Activated CD4-positive, CD25-positive, alpha-beta regulatory T cell treated with anti-CD3 and anti-CD28 coated beads, Interleukin-2, amount 50 U/mL, for 16 hours (primary cell): ENCODE data around the gene ZNRF1.

ENCODE experiments used
- DNase-seq: peaks from one replicate; pipeline ENCODE4 v3.0.0-alpha.2; 2020; ENCODE audit warnings: low read depth, low spot score

The ZNRF1 gene

GRCh38 chr16:75058806-75059205 is 60.0 kb downstream of the ZNRF1 start:
- no peak for DNase-seq

- DNase-seq: no peak
Measured at GRCh38 chr16:75059411-75059810, 60.6 kb downstream of the ZNRF1 start.

GRCh38 chr16:75060723-75061122 is 61.9 kb downstream of the ZNRF1 start:
- no peak for DNase-seq

GRCh38 chr16:75061669-75062068 is 62.8 kb downstream of the ZNRF1 start:
- DNase-seq: no peak

GRCh38 chr16:75062135-75062975 is 63.5 kb downstream of the ZNRF1 start:
- DNase-seq: no peak

- no peak for DNase-seq
Measured at GRCh38 chr16:75062976-75063346, 64.1 kb downstream of the ZNRF1 start.

GRCh38 chr16:75063549-75064088 is 64.8 kb downstream of the ZNRF1 start:
- no peak for DNase-seq

- DNase-seq: no peak
Measured at GRCh38 chr16:75064403-75065148, 65.8 kb downstream of the ZNRF1 start.

GRCh38 chr16:75065149-75065505 is 66.3 kb downstream of the ZNRF1 start:
- no peak for DNase-seq

- no peak for DNase-seq
Measured at GRCh38 chr16:75065521-75066149, 66.8 kb downstream of the ZNRF1 start.

- no peak for DNase-seq
Measured at GRCh38 chr16:75066861-75067447, 68.1 kb downstream of the ZNRF1 start.

- no peak for DNase-seq
Measured at GRCh38 chr16:75068085-75069031, 69.5 kb downstream of the ZNRF1 start.

- no peak for DNase-seq
Measured at GRCh38 chr16:75070012-75070841, 71.4 kb downstream of the ZNRF1 start.

- DNase-seq: no peak
Measured at GRCh38 chr16:75071621-75072020, 72.8 kb downstream of the ZNRF1 start.

- DNase-seq: no peak
Measured at GRCh38 chr16:75072239-75072947, 73.6 kb downstream of the ZNRF1 start.

GRCh38 chr16:75073545-75074303 is 74.9 kb downstream of the ZNRF1 start:
- DNase-seq: no peak

- DNase-seq: no peak
Measured at GRCh38 chr16:75074304-75074793, 75.5 kb downstream of the ZNRF1 start.
